GM18861 (cell line): Measurements from ENCODE around the gene CD82.
A peak's percentile ranks its signal among the peaks of the same experiment; 100 is the strongest.
"Not testable (repeated sequence)": the region's sequence is repeated elsewhere in the genome, so short reads cannot be mapped to it uniquely, and the experiment has no call there.

ENCODE experiments used
- ATAC-seq: cut with Tn5 transposase; IDR thresholded peaks from one replicate; pipeline ENCODE4 v1.9.1; 2021; ENCODE audit not compliant: unreplicated experiment

The CD82 gene

GRCh38 chr11:44628730-44629700 lies 63.6 kb downstream of the CD82 start:
- no peak for ATAC-seq

- no peak for ATAC-seq
These were observed 64.4 kb downstream of the CD82 start for GRCh38 chr11:44629732-44630345.

- no peak for ATAC-seq
These were observed 65.2 kb downstream of the CD82 start for GRCh38 chr11:44630511-44631210.

- no peak for ATAC-seq
These were observed 66.4 kb downstream of the CD82 start for GRCh38 chr11:44631831-44632230.

- peak; percentile 37 for ATAC-seq
These were observed 67.1 kb downstream of the CD82 start for GRCh38 chr11:44632466-44633123.

- no peak for ATAC-seq
These were observed 68.2 kb downstream of the CD82 start for GRCh38 chr11:44633641-44634040.

- ATAC-seq: no peak
These were observed 69.2 kb downstream of the CD82 start for GRCh38 chr11:44634401-44635281.

GRCh38 chr11:44637487-44637886 lies 72.0 kb downstream of the CD82 start:
- no peak for ATAC-seq

- no peak for ATAC-seq
These were observed 72.6 kb downstream of the CD82 start for GRCh38 chr11:44638032-44638431.

GRCh38 chr11:44643217-44643616 lies 77.8 kb downstream of the CD82 start:
- ATAC-seq: no peak

GRCh38 chr11:44645827-44646226 lies 80.4 kb downstream of the CD82 start:
- no peak for ATAC-seq

- not testable (repeated sequence) for ATAC-seq
These were observed 81.9 kb downstream of the CD82 start for GRCh38 chr11:44647255-44647955.

GRCh38 chr11:44648109-44648508 lies 82.6 kb downstream of the CD82 start:
- ATAC-seq: no peak

- ATAC-seq: no peak
These were observed 86.2 kb downstream of the CD82 start for GRCh38 chr11:44651535-44652155.

- no peak for ATAC-seq
These were observed 87.6 kb downstream of the CD82 start for GRCh38 chr11:44652901-44653644.

GRCh38 chr11:44654057-44654456 lies 88.6 kb downstream of the CD82 start:
- no peak for ATAC-seq

- no peak for ATAC-seq
These were observed 89.1 kb downstream of the CD82 start for GRCh38 chr11:44654596-44654995.

GRCh38 chr11:44657836-44658505 lies 92.5 kb downstream of the CD82 start:
- no peak for ATAC-seq
